KOPT-K1 (cell line): ENCODE measurements around the gene RGS8.

Source experiments
- H3K27ac ChIP-seq: fragments of 200-600 bp; sonication (generic); 2 replicates; pipeline ENCODE4 v1.5.1; 2016; ENCODE audit warnings: antibody characterized with exemption, mild to moderate bottlenecking, low read depth, low read length; ENCODE audit not compliant: poor library complexity, severe bottlenecking
- H3K36me3 ChIP-seq: fragments of 200-600 bp; sonication (generic); 2 replicates; pipeline ENCODE4 v1.5.1; 2017; ENCODE audit warnings: antibody characterized with exemption, mild to moderate bottlenecking, low read length, moderate library complexity; ENCODE audit not compliant: insufficient read depth
- H3K9me3 ChIP-seq: fragments of 200-600 bp; sonication (generic); 2 replicates; pipeline ENCODE4 v1.5.1; 2017; ENCODE audit warnings: antibody characterized with exemption, low read length, mild to moderate bottlenecking; ENCODE audit not compliant: insufficient read depth, poor library complexity, severe bottlenecking

The RGS8 gene

DNA sequence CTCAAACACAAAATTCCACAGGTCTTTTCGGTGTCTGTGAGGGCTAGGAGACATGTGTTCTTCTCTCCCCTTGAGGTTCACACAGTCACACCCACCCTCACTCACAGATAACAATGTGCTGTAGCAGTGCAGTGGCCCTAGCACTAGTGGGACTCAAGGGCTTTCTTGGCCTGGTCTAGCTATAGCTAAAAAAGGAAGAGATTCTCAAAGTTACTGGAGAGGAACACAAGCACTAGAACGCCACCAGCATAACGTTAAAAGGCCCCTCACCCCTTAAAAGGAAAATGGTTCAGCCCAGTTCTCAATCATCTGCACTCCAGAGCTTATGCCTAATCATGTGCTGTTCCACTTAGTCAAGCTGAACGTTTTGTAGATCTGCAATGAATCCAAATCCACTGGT, 39.5 kb downstream of the RGS8 start:
- Histone ChIP-seq H3K36me3 (no peaks in the 10 kb centered on the region), H3K9me3 (no peaks in the 10 kb centered on the region), H3K27ac (no peak overlapping the region)

DNA sequence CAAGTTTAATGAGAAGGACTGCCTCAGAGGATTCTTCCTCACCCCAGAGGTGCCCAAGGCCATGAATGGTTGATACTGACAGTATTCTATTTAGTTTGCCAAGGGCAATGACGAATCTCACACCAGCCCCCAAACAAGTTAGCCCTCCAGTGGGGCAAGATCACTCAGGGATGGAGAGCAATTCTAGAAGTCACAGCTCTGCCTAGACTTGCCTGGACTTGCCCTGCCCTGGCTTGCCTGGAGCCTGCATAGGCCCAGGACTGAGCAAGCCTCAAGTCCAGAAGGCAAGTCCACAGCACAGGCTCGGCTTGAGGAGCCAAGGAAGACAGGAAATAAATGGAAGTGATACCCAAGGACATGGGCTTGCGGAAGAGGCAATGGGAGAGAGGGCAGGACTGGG, 40.7 kb downstream of the RGS8 start:
- H3K9me3 ChIP-seq = no peaks in the 10 kb centered on the region
- no peaks in the 10 kb centered on the region for H3K36me3 ChIP-seq
- no peak overlapping the region for H3K27ac ChIP-seq

DNA sequence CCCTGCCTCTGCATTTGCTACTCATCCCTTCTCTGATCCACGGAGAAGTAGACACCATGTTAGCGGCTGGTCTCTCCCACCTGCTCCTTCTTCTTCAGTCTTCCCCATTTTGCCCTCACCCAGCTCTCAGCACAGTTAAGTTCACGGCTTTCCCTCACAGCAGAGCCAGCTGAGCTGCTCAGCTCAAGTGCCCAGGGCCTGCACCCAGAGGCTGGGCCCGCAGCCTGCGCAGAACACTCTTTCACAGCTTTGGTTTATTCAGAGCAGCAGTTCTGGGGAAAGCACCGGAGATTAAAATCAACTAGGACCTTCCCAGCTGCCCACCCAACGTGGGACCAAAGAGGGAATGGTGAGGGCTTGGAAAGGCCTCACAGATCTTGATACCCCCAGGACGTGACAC, 41.9 kb downstream of the RGS8 start:
- H3K36me3 ChIP-seq = no peaks in the 10 kb centered on the region
- no peak overlapping the region for H3K27ac ChIP-seq
- no peaks in the 10 kb centered on the region for H3K9me3 ChIP-seq

DNA sequence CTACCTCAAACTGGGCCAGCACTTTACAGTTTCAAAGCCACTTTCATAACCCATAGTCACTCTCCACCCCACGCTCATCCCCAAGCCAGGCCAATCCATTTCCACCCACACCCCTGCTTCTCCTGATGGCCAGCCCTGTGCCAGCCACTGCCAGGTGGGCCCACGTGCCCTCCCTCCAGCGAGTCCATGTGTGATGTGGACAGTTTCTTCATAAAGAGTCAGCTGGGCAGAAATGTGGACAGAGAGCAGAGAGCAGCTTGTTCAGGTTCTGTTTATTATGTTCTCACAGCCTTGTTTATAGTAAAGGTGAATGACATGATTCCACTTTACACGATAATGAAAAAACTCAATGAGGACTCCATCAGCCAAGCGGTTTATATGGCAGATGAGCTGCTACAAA, 42.8 kb downstream of the RGS8 start:
- no peaks in the 10 kb centered on the region for H3K9me3 ChIP-seq
- no peaks in the 10 kb centered on the region for H3K36me3 ChIP-seq
- H3K27ac ChIP-seq = no peak overlapping the region

DNA sequence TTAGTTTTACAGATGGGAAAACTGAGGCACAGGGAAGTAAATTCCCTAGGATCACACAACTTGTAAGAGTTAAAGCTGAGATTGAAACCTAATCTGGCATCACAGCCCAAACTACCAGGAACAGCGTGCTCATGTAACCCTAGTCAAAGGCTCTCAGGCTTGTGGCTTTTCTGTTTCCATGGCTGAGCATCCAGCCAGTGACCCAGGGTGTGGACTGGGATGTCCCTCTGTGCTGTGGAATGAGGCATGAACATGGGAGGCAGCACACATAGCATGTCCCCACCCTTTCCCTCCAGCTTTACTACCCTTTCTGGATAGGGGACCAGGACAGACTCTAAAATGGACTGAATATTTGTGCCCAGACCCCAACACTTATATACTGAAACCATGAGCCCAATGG, 45.1 kb downstream of the RGS8 start:
- Histone ChIP-seq H3K27ac (no peak overlapping the region), H3K9me3 (no peaks in the 10 kb centered on the region)

DNA sequence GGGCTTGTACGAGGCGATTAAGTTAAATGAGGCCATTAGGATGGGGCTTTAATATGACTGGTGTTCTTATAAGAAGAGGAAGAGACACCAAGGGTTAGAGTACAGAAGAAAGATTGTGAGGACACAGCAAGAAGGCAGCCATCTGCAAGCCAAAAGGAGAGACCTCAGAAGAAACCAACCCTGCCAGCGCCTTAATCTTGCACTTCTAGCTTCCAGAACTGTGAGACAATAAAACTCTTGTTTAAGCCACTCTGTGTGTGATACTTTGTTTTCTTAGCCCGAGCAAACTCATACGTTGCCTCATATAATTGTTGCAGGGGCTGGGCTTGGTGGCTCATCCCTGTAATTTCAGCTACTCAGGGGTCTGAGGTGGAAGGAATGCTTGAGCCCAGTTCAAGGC, 46.6 kb downstream of the RGS8 start:
- H3K27ac ChIP-seq = no peak overlapping the region
- H3K9me3 ChIP-seq = no peaks in the 10 kb centered on the region
- H3K36me3 ChIP-seq = no peaks in the 10 kb centered on the region

More for the DNA sequence above, 45.1 kb downstream of the RGS8 start:
- no peaks in the 10 kb centered on the region for H3K36me3 ChIP-seq

DNA sequence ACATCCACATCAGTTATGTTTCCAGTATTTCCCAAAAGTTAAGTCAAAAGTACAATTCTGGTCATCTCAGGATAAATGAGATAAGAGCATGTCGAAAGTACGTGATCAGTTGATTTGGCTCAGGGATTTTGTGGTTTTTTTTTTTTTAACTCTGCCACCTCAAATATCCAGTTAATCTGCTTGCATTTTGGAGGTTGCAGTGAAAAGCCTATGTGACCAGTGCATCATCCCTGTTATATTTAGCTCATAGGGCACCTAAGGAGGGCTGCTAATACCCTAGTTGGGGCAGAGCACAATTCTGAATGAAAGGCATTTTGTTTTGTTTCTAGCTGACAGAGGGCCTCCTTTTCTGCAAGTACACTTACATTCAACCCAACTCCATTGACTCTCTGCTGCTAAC, 48.5 kb downstream of the RGS8 start:
- Histone ChIP-seq H3K27ac (no peak overlapping the region), H3K36me3 (no peaks in the 10 kb centered on the region), H3K9me3 (no peaks in the 10 kb centered on the region)
